GM18505 (cell line): ENCODE data around the gene LSMEM2.

Experiments used
- ATAC-seq: cut with Tn5 transposase; IDR thresholded peaks from one replicate; pipeline ENCODE4 v1.9.1; 2021; ENCODE audit not compliant: unreplicated experiment
- POLR2A ChIP-seq: IDR thresholded peaks from 4 replicates; pipeline ENCODE4 v1.6.1; 2011; ENCODE audit warnings: borderline replicate concordance; ENCODE audit not compliant: insufficient read depth, insufficient read length; ENCODE audit errors: extremely low read depth

LSMEM2 gene

GRCh38 chr3:50337175-50337861 is 58.4 kb downstream of the LSMEM2 start:
- peak; percentile 75 for ATAC-seq
- peak; percentile 76 for TF ChIP-seq POLR2A
